DLD1 (cell line): ENCODE measurements around the gene FOXD2.

Experiments
- in situ Hi-C: cut with HindIII; loops from 2 replicates; pipeline ENCODE4 v1.10.0; 2017; ENCODE audit warnings: low sequenced_read_pairs

Gene FOXD2

GRCh38 chr1:47416319-47417169, 21.3 kb upstream of the FOXD2 start:
- in situ Hi-C loops = no loop called here

GRCh38 chr1:47417170-47418044, 20.4 kb upstream of the FOXD2 start:
- in situ Hi-C loops = no loop called here

DNA sequence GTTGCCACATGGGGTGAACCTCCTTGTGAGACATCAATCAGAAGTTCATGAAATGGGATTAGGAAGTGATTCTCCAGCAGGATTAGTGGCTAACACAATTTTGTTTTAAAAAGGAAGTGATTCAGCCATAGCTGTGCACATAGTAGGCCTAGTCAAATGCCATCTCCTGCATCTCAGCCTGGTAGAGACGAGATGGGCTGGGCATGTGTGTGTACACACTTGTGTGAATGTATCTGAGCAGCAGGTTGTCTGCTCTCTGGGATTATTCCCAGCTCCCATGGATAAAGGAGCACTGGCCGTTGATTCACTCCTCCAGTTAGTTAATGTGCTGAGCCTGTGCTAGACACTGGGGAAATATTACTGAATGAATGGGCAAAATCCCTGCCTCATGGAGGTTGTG, 19.7 kb upstream of the FOXD2 start:
- in situ Hi-C loops = no loop called here

GRCh38 chr1:47418681-47419325, 19.0 kb upstream of the FOXD2 start:
- in situ Hi-C loops = no loop called here

- in situ Hi-C loops = no loop called here
These were observed 17.3 kb upstream of the FOXD2 start for GRCh38 chr1:47420547-47420946.

DNA sequence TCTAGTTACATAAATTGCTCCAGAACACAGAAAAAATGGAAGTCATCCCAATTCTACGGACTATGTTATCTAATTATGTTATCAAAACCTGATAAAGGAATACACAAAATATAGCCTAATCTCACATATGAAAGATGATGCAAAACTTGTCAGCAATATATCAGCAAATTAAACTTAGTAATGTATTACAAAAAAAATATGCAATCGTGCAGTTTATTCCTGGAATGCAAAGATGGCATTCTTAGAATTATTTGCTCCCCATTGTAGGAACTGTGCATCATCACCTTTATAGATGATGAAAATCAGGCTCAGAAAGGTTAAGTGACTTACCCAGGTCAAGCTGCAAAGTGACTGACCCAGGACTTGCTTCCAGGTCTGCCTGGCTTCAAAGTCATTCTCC, 14.0 kb upstream of the FOXD2 start:
- in situ Hi-C loops = no loop called here

DNA sequence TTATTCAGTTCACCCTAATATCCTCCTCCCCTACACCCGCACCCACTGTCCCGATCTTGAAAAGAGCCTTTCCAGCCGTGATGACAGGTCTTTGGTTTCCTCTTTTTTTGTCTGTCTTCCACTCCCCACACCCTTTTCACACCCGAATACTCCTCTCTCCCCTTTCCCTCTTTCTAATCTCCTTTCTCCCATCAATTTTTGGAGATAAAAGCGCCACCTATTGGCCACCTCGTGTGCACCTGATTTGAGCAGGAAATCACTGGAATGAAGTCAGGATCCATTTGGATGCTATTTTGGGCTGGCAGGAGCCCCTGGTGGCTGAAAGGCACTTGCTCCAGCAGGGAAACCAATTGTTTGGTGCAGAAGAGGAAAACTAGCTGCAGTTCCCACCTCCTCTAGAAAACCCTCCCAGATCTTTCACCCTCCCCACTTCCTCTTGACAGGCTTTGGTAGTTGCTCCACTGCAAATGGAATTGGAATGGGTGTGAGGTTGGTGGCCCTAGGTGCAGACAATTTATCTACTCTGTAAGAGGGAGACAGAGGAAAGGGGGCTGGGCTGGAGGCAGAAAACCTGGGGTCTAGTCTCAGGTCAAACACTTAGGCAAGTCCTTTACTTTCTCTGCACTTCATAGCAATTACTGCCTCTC, 13.4 kb upstream of the FOXD2 start:
- in situ Hi-C loops = no loop called here

DNA sequence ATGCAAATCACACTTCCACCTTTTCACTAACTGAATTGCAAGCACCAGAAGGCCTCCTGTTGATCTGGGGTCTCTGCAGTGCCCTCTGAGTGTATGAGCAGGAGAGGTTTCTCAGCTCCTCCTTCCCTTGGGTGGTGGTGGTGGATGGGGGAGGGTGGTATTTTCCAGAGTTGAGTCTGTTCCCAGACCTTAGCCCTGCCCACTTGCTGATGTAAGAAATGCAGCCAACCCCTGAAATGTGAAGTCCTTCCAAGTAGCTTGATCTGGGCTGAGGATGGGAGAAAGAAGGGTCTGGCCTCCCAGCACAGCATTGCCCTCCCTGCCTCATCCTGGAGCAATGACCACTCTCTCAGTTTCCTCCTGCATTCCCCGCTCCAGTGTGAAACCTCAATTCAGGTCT, 6.3 kb upstream of the FOXD2 start:
- in situ Hi-C loops = no loop called here

DNA sequence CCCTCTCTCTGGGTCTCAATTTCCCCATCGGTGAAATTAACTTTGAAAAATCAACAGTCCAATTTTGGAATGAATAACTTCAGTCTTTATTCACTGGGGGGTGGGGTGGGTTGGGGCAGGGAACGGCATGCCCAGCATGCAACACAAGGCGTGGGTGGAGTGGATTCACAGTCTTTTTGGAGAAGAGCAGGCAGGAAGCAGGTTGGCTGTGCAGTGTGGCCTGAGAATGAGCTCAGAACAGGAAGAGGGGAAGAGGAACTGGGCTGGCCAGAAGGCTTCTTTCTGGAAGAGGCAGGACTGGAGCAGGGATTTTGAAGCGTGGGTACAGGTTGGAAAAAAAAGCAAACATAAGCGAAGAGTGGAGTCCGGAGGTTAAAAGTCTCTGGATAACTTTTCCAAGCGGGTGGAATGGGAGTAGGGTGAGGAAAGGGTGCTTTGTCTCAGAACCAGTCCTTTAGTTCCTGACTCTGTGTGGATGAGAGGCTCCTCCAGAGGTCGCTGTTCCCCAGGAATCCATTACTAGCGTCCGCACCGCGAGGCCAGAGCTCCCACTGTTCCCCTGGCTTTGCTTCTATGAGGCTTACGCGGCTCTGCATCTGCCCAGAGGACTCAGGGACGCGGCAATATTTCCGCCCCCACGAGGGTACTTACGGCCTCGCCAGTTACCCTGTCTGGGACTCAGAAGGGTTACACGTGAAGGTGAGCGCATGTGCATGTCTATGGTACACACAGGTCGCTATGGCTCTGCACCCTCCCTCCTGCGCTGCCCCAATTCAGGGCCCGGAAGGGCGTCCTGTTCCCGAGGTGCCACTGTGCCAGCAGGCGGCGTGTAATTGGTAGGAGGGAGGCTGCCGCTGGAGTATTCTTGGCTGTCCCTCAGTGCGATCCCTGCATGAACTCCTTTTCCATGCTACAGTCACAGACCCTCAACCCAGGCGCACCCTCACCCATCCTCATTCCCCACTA, 5.5 kb upstream of the FOXD2 start:
- in situ Hi-C loops = no loop called here

GRCh38 chr1:47433037-47433421, 4.8 kb upstream of the FOXD2 start:
- in situ Hi-C loops = no loop called here

DNA sequence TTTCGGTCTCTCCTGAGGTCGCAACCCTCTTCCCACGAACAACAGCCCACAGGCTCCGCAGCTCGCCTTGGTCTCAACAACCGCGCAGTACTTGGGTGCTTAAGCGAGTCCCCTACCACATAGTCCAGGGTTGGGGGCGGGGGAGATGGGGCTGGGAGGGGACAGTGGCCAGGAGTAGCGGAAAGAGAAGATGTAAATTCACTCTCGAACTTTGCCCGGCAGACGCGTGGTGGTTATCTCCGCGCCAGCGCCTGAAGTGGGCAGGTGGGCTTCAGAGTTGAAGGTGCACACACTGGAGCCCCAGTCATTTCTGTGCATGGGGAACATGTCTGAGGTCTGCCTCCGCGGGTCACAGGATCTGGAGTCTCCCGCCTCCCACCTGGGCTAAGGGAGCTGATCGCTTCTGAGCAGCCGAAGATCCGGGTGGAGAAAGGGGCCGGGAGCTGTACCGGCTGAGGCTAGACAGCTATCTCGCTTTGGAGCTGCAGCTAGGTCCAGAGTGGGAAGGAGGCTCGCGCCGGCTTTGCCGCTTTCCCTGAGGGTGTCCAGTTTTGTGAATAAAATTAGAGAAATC, 4.3 kb upstream of the FOXD2 start:
- in situ Hi-C loops = no loop called here

GRCh38 chr1:47434051-47434842, 3.6 kb upstream of the FOXD2 start:
- in situ Hi-C loops = no loop called here

- in situ Hi-C loops = no loop called here
These were observed 2.1 kb upstream of the FOXD2 start for GRCh38 chr1:47435506-47436303.

DNA sequence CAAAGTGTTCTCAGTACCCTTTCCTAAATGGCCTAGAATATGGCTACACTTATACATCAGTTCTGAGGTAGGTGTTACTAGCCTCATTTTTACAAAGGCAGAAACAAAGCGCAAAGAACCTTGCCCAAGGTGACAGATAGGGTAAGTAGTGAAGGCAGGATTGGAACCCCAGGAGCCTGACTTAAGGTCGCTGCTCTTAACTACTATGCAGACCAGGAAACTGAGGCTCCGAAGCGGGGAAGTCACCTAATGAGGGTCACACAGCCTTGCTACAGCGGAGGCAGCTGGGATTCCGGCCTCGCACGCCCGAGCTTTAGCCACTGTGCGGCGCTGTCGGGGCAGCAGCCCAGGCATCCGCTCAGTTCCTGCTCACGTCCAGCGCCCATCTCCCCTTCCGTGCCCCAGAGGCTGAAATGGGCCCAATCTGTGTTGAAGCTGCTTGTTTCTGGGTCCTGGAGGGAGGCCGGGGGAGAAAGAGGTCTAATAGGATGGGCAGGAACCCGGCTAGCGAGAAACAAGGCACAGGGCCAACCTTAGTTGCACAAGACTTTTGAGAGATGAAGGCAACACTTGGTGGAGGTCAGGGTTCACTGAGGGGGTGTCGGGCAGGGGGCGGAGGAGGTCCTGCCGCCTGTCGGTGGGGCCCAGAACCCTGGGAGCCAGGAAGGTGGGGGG, 1.4 kb upstream of the FOXD2 start:
- in situ Hi-C loops = no loop called here

GRCh38 chr1:47436979-47437446, 831 bp upstream of the FOXD2 start:
- in situ Hi-C loops = no loop called here

GRCh38 chr1:47438165-47439016, 547 bp downstream of the FOXD2 start:
- in situ Hi-C loops = no loop called here
